GM21390 (cell line): ENCODE results near the gene HMGXB4.
A peak's percentile ranks its signal among the peaks of the same experiment; 100 is the strongest.
"Not testable (repeated sequence)": the region's sequence is repeated elsewhere in the genome, so short reads cannot be mapped to it uniquely, and the experiment has no call there.

Source experiments
- ATAC-seq: cut with Tn5 transposase; IDR thresholded peaks from one replicate; pipeline ENCODE4 v1.9.1; 2021; ENCODE audit not compliant: unreplicated experiment

The HMGXB4 gene

GRCh38 chr22:35257321-35258190, at the start of gene HMGXB4:
Gene HMGXB4, plus strand, starts transcription at chr22:35257493. Its CDS starts 4,898 bp downstream, at chr22:35262391.
- peak; percentile 87 for ATAC-seq

GRCh38 chr22:35208003-35208402, 49.3 kb upstream of the HMGXB4 start:
- ATAC-seq = no peak

- no peak for ATAC-seq
These were observed 48.1 kb upstream of the HMGXB4 start for GRCh38 chr22:35209203-35209602.

GRCh38 chr22:35212009-35212408, 45.3 kb upstream of the HMGXB4 start:
- no peak for ATAC-seq

GRCh38 chr22:35212996-35213395, 44.3 kb upstream of the HMGXB4 start:
- ATAC-seq = no peak

GRCh38 chr22:35214968-35215367, 42.3 kb upstream of the HMGXB4 start:
- ATAC-seq = no peak

GRCh38 chr22:35215993-35216392, 41.3 kb upstream of the HMGXB4 start:
- ATAC-seq = no peak

- no peak for ATAC-seq
These were observed 39.8 kb upstream of the HMGXB4 start for GRCh38 chr22:35217527-35217926.

GRCh38 chr22:35218079-35218478, 39.2 kb upstream of the HMGXB4 start:
- no peak for ATAC-seq

GRCh38 chr22:35219012-35219411, 38.3 kb upstream of the HMGXB4 start:
- no peak for ATAC-seq

GRCh38 chr22:35220221-35220620, 37.1 kb upstream of the HMGXB4 start:
- no peak for ATAC-seq

- no peak for ATAC-seq
These were observed 32.3 kb upstream of the HMGXB4 start for GRCh38 chr22:35225010-35225409.

- no peak for ATAC-seq
These were observed 30.2 kb upstream of the HMGXB4 start for GRCh38 chr22:35226958-35227647.

GRCh38 chr22:35229865-35230264, 27.4 kb upstream of the HMGXB4 start:
- no peak for ATAC-seq

GRCh38 chr22:35230417-35230816, 26.9 kb upstream of the HMGXB4 start:
- ATAC-seq = no peak

GRCh38 chr22:35230839-35231584, 26.3 kb upstream of the HMGXB4 start:
- no peak for ATAC-seq

- ATAC-seq = no peak
These were observed 25.7 kb upstream of the HMGXB4 start for GRCh38 chr22:35231585-35232084.

- ATAC-seq = not testable (repeated sequence)
These were observed 18.5 kb upstream of the HMGXB4 start for GRCh38 chr22:35238749-35239148.

- not testable (repeated sequence) for ATAC-seq
These were observed 12.8 kb upstream of the HMGXB4 start for GRCh38 chr22:35244507-35244906.

- ATAC-seq = no peak
These were observed 7.1 kb upstream of the HMGXB4 start for GRCh38 chr22:35250156-35250555.

- no peak for ATAC-seq
These were observed 3.3 kb upstream of the HMGXB4 start for GRCh38 chr22:35253946-35254345.
